Esophagus muscularis mucosa (tissue), 4 donors: ENCODE data around the gene MAGI2.

Source experiments
- CTCF ChIP-seq, 3 experiments: fragments of 200-600 bp in 2 of 3; fragments of 450-650 bp in 1 of 3; sonication (generic) in 2 of 3; IDR thresholded peaks; one replicate each; pipeline ENCODE4 v1.5.1; 2017 to 2019; ENCODE audit warnings: antibody characterized with exemption in 3 of 3, mild to moderate bottlenecking in 2 of 3, moderate library complexity in 1 of 3
- EP300 ChIP-seq: sonication (generic); formaldehyde crosslinking; IDR thresholded peaks from one replicate; pipeline ENCODE4 v1.6.1; 2017; ENCODE audit warnings: antibody characterized with exemption
- POLR2A ChIP-seq: fragments of 450-650 bp; IDR thresholded peaks from one replicate; pipeline ENCODE4 v1.6.1; 2017; ENCODE audit warnings: antibody characterized with exemption, moderate library complexity, mild to moderate bottlenecking, low read depth
- POLR2AphosphoS5 ChIP-seq, 2 donors: sonication (generic); formaldehyde crosslinking; IDR thresholded peaks; one replicate each; pipeline ENCODE4 v1.6.1; 2017; ENCODE audit warnings: antibody characterized with exemption in 2 of 2

- TF ChIP-seq CTCF (IDR thresholded peaks at IDR 0.05) (no peak), POLR2A (no peak), POLR2AphosphoS5 (IDR thresholded peaks at IDR 0.05) (no peak), EP300 (no peak)
Measured at GRCh38 chr7:79096361-79096805, 357.1 kb downstream of the MAGI2 start.
